ENCODE results near the gene CLDN6. TPM values are rescaled to one million over a fixed set of nuclear protein-coding genes. Genes with fewer than 3 reads are reported as not detected.

CLDN6 gene
- total and polyA plus RNA-seq, 9 of the 15 experiments (the other 6 are each of a cell fraction or from before 2014, with no cell fraction given), result 0.22 to 0.75 (median 0.38) TPM; not detected in 3

DNA sequence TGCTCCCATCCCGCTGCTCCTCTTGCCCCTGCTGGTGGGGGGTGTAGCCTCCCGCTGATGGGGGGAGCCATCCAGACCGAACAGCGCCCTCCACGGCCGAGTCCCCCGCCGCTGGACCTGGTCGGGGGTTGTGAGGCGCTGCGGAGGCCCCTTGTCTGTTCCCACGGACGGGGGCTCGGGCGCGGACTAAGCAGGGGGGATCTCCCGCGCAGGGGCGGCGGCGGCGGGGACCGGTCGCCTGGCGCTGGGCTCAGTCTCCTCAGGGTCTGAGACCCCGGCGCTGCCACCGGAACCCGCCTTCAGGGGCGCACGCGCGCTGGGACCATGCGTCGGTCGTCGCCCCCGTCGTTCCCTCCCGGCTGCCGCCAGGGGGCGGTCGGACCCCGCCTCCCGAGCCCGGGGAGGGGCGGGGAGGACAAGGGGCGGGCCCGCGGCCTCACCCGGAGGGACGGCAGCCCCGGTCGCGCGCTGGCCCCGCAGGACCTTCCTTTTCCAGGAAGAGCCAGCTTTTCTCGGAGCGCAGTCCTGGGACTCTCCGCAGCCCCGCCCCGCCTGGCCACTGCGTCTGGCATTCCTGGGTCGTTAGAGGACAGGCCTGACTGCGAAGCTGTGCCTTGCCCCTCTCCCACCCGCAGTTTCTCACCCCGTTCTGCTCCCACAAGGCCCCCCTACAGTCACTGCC, 41.2 kb upstream of the CLDN6 start (continued):
- TF ChIP-seq, protein P1, sequence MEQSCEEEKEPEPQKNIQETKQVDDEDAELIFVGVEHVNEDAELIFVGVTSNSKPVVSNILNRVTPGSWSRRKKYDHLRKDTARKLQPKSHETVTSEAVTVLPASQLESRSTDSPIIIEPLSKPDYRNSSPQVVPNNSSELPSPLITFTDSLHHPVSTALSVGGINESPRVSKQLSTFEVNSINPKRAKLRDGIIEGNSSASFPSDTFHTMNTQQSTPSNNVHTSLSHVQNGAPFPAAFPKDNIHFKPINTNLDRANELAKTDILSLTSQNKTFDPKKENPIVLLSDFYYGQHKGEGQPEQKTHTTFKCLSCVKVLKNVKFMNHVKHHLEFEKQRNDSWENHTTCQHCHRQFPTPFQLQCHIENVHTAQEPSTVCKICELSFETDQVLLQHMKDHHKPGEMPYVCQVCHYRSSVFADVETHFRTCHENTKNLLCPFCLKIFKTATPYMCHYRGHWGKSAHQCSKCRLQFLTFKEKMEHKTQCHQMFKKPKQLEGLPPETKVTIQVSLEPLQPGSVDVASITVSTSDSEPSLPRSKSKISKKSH (CRISPR knock-in tag; IDR thresholded peaks at IDR 0.05), result no peak
- TF ChIP-seq PHB2 (IDR thresholded peaks at IDR 0.05; ENCODE audit: low read depth) (no peak), CBX5 (IDR thresholded peaks at IDR 0.05; ENCODE audit: borderline replicate concordance, low read depth) (no peak), SRF (CRISPR knock-in tag; IDR thresholded peaks at IDR 0.05) (0 out of 4 replicates have a peak, but pooled peaks of 1 of the 2 experiments have one; percentile 20), ETV6 (IDR thresholded peaks at IDR 0.05; ENCODE audit: borderline replicate concordance in 1 of 2, low read depth in 2 of 2, low read length in 1 of 2) (no peak), ETV6 (CRISPR knock-in tag; IDR thresholded peaks at IDR 0.05; ENCODE audit: borderline replicate concordance) (no peak), MBD2 (IDR thresholded peaks at IDR 0.05; ENCODE audit: borderline replicate concordance, low read depth) (no peak), PHF20 (IDR thresholded peaks at IDR 0.05; ENCODE audit: partially characterized antibody) (peak; percentile 72), ZNF274 (IDR thresholded peaks at IDR 0.05; ENCODE audit: borderline replicate concordance, low read depth, low read length) (no peak), ZNF561 (CRISPR knock-in tag; conservative IDR thresholded peaks at IDR 0.05) (no peak), CREM (IDR thresholded peaks at IDR 0.05; ENCODE audit: low read depth) (peak; percentile 67)
- TF ChIP-seq, protein P2, sequence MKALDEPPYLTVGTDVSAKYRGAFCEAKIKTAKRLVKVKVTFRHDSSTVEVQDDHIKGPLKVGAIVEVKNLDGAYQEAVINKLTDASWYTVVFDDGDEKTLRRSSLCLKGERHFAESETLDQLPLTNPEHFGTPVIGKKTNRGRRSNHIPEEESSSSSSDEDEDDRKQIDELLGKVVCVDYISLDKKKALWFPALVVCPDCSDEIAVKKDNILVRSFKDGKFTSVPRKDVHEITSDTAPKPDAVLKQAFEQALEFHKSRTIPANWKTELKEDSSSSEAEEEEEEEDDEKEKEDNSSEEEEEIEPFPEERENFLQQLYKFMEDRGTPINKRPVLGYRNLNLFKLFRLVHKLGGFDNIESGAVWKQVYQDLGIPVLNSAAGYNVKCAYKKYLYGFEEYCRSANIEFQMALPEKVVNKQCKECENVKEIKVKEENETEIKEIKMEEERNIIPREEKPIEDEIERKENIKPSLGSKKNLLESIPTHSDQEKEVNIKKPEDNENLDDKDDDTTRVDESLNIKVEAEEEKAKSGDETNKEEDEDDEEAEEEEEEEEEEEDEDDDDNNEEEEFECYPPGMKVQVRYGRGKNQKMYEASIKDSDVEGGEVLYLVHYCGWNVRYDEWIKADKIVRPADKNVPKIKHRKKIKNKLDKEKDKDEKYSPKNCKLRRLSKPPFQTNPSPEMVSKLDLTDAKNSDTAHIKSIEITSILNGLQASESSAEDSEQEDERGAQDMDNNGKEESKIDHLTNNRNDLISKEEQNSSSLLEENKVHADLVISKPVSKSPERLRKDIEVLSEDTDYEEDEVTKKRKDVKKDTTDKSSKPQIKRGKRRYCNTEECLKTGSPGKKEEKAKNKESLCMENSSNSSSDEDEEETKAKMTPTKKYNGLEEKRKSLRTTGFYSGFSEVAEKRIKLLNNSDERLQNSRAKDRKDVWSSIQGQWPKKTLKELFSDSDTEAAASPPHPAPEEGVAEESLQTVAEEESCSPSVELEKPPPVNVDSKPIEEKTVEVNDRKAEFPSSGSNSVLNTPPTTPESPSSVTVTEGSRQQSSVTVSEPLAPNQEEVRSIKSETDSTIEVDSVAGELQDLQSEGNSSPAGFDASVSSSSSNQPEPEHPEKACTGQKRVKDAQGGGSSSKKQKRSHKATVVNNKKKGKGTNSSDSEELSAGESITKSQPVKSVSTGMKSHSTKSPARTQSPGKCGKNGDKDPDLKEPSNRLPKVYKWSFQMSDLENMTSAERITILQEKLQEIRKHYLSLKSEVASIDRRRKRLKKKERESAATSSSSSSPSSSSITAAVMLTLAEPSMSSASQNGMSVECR (CRISPR knock-in tag; IDR thresholded peaks at IDR 0.05), result peak; percentile 85
- TF ChIP-seq, protein P3, sequence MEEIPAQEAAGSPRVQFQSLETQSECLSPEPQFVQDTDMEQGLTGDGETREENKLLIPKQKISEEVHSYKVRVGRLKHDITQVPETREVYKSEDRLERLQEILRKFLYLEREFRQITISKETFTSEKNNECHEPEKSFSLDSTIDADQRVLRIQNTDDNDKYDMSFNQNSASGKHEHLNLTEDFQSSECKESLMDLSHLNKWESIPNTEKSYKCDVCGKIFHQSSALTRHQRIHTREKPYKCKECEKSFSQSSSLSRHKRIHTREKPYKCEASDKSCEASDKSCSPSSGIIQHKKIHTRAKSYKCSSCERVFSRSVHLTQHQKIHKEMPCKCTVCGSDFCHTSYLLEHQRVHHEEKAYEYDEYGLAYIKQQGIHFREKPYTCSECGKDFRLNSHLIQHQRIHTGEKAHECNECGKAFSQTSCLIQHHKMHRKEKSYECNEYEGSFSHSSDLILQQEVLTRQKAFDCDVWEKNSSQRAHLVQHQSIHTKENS (CRISPR knock-in tag; IDR thresholded peaks at IDR 0.05), result no peak
- TF ChIP-seq, protein P4, sequence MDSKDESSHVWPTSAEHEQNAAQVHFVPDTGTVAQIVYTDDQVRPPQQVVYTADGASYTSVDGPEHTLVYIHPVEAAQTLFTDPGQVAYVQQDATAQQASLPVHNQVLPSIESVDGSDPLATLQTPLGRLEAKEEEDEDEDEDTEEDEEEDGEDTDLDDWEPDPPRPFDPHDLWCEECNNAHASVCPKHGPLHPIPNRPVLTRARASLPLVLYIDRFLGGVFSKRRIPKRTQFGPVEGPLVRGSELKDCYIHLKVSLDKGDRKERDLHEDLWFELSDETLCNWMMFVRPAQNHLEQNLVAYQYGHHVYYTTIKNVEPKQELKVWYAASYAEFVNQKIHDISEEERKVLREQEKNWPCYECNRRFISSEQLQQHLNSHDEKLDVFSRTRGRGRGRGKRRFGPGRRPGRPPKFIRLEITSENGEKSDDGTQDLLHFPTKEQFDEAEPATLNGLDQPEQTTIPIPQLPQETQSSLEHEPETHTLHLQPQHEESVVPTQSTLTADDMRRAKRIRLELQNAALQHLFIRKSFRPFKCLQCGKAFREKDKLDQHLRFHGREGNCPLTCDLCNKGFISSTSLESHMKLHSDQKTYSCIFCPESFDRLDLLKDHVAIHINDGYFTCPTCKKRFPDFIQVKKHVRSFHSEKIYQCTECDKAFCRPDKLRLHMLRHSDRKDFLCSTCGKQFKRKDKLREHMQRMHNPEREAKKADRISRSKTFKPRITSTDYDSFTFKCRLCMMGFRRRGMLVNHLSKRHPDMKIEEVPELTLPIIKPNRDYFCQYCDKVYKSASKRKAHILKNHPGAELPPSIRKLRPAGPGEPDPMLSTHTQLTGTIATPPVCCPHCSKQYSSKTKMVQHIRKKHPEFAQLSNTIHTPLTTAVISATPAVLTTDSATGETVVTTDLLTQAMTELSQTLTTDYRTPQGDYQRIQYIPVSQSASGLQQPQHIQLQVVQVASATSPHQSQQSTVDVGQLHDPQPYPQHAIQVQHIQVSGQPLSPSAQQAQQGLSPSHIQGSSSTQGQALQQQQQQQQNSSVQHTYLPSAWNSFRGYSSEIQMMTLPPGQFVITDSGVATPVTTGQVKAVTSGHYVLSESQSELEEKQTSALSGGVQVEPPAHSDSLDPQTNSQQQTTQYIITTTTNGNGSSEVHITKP (IDR thresholded peaks at IDR 0.05; ENCODE audit: partially characterized antibody), result peak; percentile 19
- TF ChIP-seq, protein P5, sequence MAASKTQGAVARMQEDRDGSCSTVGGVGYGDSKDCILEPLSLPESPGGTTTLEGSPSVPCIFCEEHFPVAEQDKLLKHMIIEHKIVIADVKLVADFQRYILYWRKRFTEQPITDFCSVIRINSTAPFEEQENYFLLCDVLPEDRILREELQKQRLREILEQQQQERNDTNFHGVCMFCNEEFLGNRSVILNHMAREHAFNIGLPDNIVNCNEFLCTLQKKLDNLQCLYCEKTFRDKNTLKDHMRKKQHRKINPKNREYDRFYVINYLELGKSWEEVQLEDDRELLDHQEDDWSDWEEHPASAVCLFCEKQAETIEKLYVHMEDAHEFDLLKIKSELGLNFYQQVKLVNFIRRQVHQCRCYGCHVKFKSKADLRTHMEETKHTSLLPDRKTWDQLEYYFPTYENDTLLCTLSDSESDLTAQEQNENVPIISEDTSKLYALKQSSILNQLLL (CRISPR knock-in tag; IDR thresholded peaks at IDR 0.05; ENCODE audit: borderline replicate concordance), result no peak

All from K562 (cell line).